ENCODE measurements around the gene CHST11. TPM values are rescaled to one million over a fixed set of nuclear protein-coding genes. Genes with fewer than 3 reads are reported as not detected.

CHST11 gene
- total and polyA plus RNA-seq, 7 experiments from 2014 or later: 23.4 to 74.3 (median 32.0) TPM

- POLR2A ChIA-PET: interaction anchor here (0.7 kb wide), 1 partner anchor 839 kb away, joined by 4 read pairs; no protein-coding TSS in a partner anchor
- Histone ChIP-seq H3K4me3 (ENCODE audit: low read length) (no peak overlapping the region), H3K27ac (ENCODE audit: low read depth, low read length) (no peak overlapping the region), H3K4me1 (ENCODE audit: control insufficient read depth in 2 of 2, insufficient read depth in 2 of 2, low read length in 2 of 2) (no peaks in the 10 kb centered on the region), H3K27me3 (ENCODE audit: control insufficient read depth in 2 of 2, insufficient read depth in 2 of 2, low read length in 2 of 2) (no peaks in the 10 kb centered on the region), H3K9me3 (ENCODE audit: control insufficient read depth in 2 of 3, low read length in 3 of 3) (no peaks in the 10 kb centered on the region), H3K36me3 (ENCODE audit: control insufficient read depth in 2 of 3, insufficient read depth in 3 of 3, low read length in 3 of 3) (no peaks in the 10 kb centered on the region)
- H3K4me1 Mint-ChIP-seq: peaks cover 0 to 1% (median 0%) of the 10 kb centered on the region in 7 donors
- H3K27ac Mint-ChIP-seq: no peak overlapping the region
- CTCF ChIA-PET: no interaction called here
- H3K27me3 Mint-ChIP-seq: peaks cover 0 to 12% (median 7%) of the 10 kb centered on the region in 5 donors
- DNase-seq (no peak), ATAC-seq (no peak)
- H3K4me3 Mint-ChIP-seq: no peak overlapping the region
- peaks cover 4 to 23% (median 12%) of the 10 kb centered on the region in 11 donors for H3K9me3 Mint-ChIP-seq
- peaks cover under 1 to 15% (median 7%) of the 10 kb centered on the region in 5 donors for H3K36me3 Mint-ChIP-seq
- intact Hi-C loops (cut with micrococcal nuclease): no loop called here
Measured at GRCh38 chr12:104779134-104779533, 322.4 kb downstream of the CHST11 start.

GRCh38 chr12:104782296-104782695, 325.5 kb downstream of the CHST11 start:
- Histone ChIP-seq H3K27ac (ENCODE audit: low read depth, low read length) (no peak overlapping the region), H3K36me3 (ENCODE audit: control insufficient read depth in 2 of 3, insufficient read depth in 3 of 3, low read length in 3 of 3) (no peaks in the 10 kb centered on the region), H3K27me3 (ENCODE audit: control insufficient read depth in 2 of 2, insufficient read depth in 2 of 2, low read length in 2 of 2) (no peaks in the 10 kb centered on the region), H3K4me3 (ENCODE audit: low read length) (no peak overlapping the region), H3K9me3 (ENCODE audit: control insufficient read depth in 2 of 3, low read length in 3 of 3) (no peaks in the 10 kb centered on the region), H3K4me1 (ENCODE audit: control insufficient read depth in 2 of 2, insufficient read depth in 2 of 2, low read length in 2 of 2) (no peaks in the 10 kb centered on the region)
- ATAC-seq (no peak), DNase-seq (no peak)
- peaks cover 0 to 12% (median 7%) of the 10 kb centered on the region in 5 donors for H3K27me3 Mint-ChIP-seq
- no peak overlapping the region for H3K27ac Mint-ChIP-seq
- H3K4me3 Mint-ChIP-seq: no peak overlapping the region
- POLR2A ChIA-PET: no interaction called here
- CTCF ChIA-PET: interaction anchor here (1.4 kb wide), 1 partner anchor 8 kb away, joined by 3 read pairs; no protein-coding TSS in a partner anchor
- H3K4me1 Mint-ChIP-seq: no peaks in the 10 kb centered on the region
- peaks cover 0 to 14% (median 7%) of the 10 kb centered on the region in 5 donors for H3K36me3 Mint-ChIP-seq
- intact Hi-C loops (cut with micrococcal nuclease): no loop called here
- H3K9me3 Mint-ChIP-seq: peaks cover 3 to 18% (median 11%) of the 10 kb centered on the region in 11 donors

GRCh38 chr12:104784592-104784991, 327.8 kb downstream of the CHST11 start:
- Mint-ChIP-seq H3K4me1 (peaks cover 0 to 6% (median 0%) of the 10 kb centered on the region in 7 donors), H3K27ac (no peak overlapping the region), H3K9me3 (peaks cover 0 to 16% (median 7%) of the 10 kb centered on the region in 11 donors), H3K4me3 (no peak overlapping the region), H3K27me3 (peaks cover 0 to 9% (median 0%) of the 10 kb centered on the region in 5 donors), H3K36me3 (peaks cover 0 to 13% (median 7%) of the 10 kb centered on the region in 5 donors)
- no peak for ATAC-seq
- POLR2A ChIA-PET: no interaction called here
- DNase-seq: no peak
- no peak overlapping the region for H3K27ac ChIP-seq (ENCODE audit: low read depth, low read length)
- CTCF ChIA-PET: no interaction called here
- intact Hi-C loops (cut with micrococcal nuclease): no loop called here
- H3K27me3 ChIP-seq (ENCODE audit: control insufficient read depth in 2 of 2, insufficient read depth in 2 of 2, low read length in 2 of 2): peaks cover 0 to 4% of the 10 kb centered on the region in 2 donors
- H3K4me3 ChIP-seq (ENCODE audit: low read length): no peak overlapping the region
- H3K4me1 ChIP-seq (ENCODE audit: control insufficient read depth in 2 of 2, insufficient read depth in 2 of 2, low read length in 2 of 2): no peaks in the 10 kb centered on the region
- H3K9me3 ChIP-seq (ENCODE audit: control insufficient read depth in 2 of 3, low read length in 3 of 3): no peaks in the 10 kb centered on the region
- H3K36me3 ChIP-seq (ENCODE audit: control insufficient read depth in 2 of 3, insufficient read depth in 3 of 3, low read length in 3 of 3): no peaks in the 10 kb centered on the region

GRCh38 chr12:104785886-104786285, 329.1 kb downstream of the CHST11 start:
- no peaks in the 10 kb centered on the region for H3K4me1 ChIP-seq (ENCODE audit: control insufficient read depth in 2 of 2, insufficient read depth in 2 of 2, low read length in 2 of 2)
- ChIA-PET POLR2A (no interaction called here), CTCF (no interaction called here)
- no peaks in the 10 kb centered on the region for H3K36me3 ChIP-seq (ENCODE audit: control insufficient read depth in 2 of 3, insufficient read depth in 3 of 3, low read length in 3 of 3)
- no peak overlapping the region for H3K27ac ChIP-seq (ENCODE audit: low read depth, low read length)
- no peak overlapping the region for H3K4me3 ChIP-seq (ENCODE audit: low read length)
- DNase-seq (no peak), ATAC-seq (no peak)
- H3K4me3 Mint-ChIP-seq: no peak overlapping the region
- H3K9me3 Mint-ChIP-seq: peaks cover 0 to 7% (median 4%) of the 10 kb centered on the region in 11 donors
- H3K36me3 Mint-ChIP-seq: peaks cover 0 to 6% (median 4%) of the 10 kb centered on the region in 5 donors
- H3K9me3 ChIP-seq (ENCODE audit: control insufficient read depth in 2 of 3, low read length in 3 of 3): no peaks in the 10 kb centered on the region
- no peak overlapping the region for H3K27ac Mint-ChIP-seq
- peaks cover 0 to 9% (median 0%) of the 10 kb centered on the region in 5 donors for H3K27me3 Mint-ChIP-seq
- H3K4me1 Mint-ChIP-seq: peaks cover 0 to 7% (median 4%) of the 10 kb centered on the region in 7 donors
- intact Hi-C loops (cut with micrococcal nuclease): no loop called here
- peaks cover 0 to 4% of the 10 kb centered on the region in 2 donors for H3K27me3 ChIP-seq (ENCODE audit: control insufficient read depth in 2 of 2, insufficient read depth in 2 of 2, low read length in 2 of 2)

- Histone ChIP-seq H3K27me3 (ENCODE audit: control insufficient read depth in 2 of 2, insufficient read depth in 2 of 2, low read length in 2 of 2) (peaks cover 0 to 4% of the 10 kb centered on the region in 2 donors), H3K27ac (ENCODE audit: low read depth, low read length) (no peak overlapping the region), H3K4me3 (ENCODE audit: low read length) (no peak overlapping the region), H3K9me3 (ENCODE audit: control insufficient read depth in 2 of 3, low read length in 3 of 3) (no peaks in the 10 kb centered on the region), H3K36me3 (ENCODE audit: control insufficient read depth in 2 of 3, insufficient read depth in 3 of 3, low read length in 3 of 3) (no peaks in the 10 kb centered on the region), H3K4me1 (ENCODE audit: control insufficient read depth in 2 of 2, insufficient read depth in 2 of 2, low read length in 2 of 2) (no peaks in the 10 kb centered on the region)
- ChIA-PET POLR2A (no interaction called here), CTCF (no interaction called here)
- Mint-ChIP-seq H3K27me3 (peaks cover 0 to 9% (median 0%) of the 10 kb centered on the region in 5 donors), H3K4me1 (peaks cover 0 to 7% (median 4%) of the 10 kb centered on the region in 7 donors), H3K9me3 (peaks cover 0 to 3% (median under 1%) of the 10 kb centered on the region in 11 donors), H3K4me3 (no peak overlapping the region), H3K36me3 (peaks cover 0 to 1% (median 0%) of the 10 kb centered on the region in 5 donors), H3K27ac (no peak overlapping the region)
- DNase-seq (no peak), ATAC-seq (no peak)
- intact Hi-C loops (cut with micrococcal nuclease): no loop called here
Measured at GRCh38 chr12:104786352-104786751, 329.6 kb downstream of the CHST11 start.

- CTCF ChIA-PET: no interaction called here
- POLR2A ChIA-PET: no interaction called here
- H3K27me3 Mint-ChIP-seq: no peaks in the 10 kb centered on the region
- peak in 1 of 9 donors; percentile 0 for DNase-seq
- Histone ChIP-seq H3K4me3 (ENCODE audit: low read length) (no peak overlapping the region), H3K9me3 (ENCODE audit: control insufficient read depth in 2 of 3, low read length in 3 of 3) (no peaks in the 10 kb centered on the region), H3K27me3 (ENCODE audit: control insufficient read depth in 2 of 2, insufficient read depth in 2 of 2, low read length in 2 of 2) (peaks cover 0 to 4% of the 10 kb centered on the region in 2 donors), H3K27ac (ENCODE audit: low read depth, low read length) (no peak overlapping the region), H3K4me1 (ENCODE audit: control insufficient read depth in 2 of 2, insufficient read depth in 2 of 2, low read length in 2 of 2) (no peaks in the 10 kb centered on the region), H3K36me3 (ENCODE audit: control insufficient read depth in 2 of 3, insufficient read depth in 3 of 3, low read length in 3 of 3) (no peaks in the 10 kb centered on the region)
- peak overlapping the region in 1 of 9 donors; percentile 24 for H3K27ac Mint-ChIP-seq
- intact Hi-C loops (cut with micrococcal nuclease): no loop called here
- no peak overlapping the region for H3K4me3 Mint-ChIP-seq
- peaks cover 0 to 2% (median 0%) of the 10 kb centered on the region in 5 donors for H3K36me3 Mint-ChIP-seq
- no peaks in the 10 kb centered on the region for H3K9me3 Mint-ChIP-seq
- no peak for ATAC-seq
- peaks cover 0 to 7% (median 4%) of the 10 kb centered on the region in 7 donors for H3K4me1 Mint-ChIP-seq
Measured at GRCh38 chr12:104788840-104789271, 332.1 kb downstream of the CHST11 start.
